ENCODE measurements around the gene SF3B2. TPM values are rescaled to one million over a fixed set of nuclear protein-coding genes. Genes with fewer than 3 reads are reported as not detected.

SF3B2 gene
- total RNA-seq, 2 donors from 2014 or later: 62.5 to 111 TPM

DNA sequence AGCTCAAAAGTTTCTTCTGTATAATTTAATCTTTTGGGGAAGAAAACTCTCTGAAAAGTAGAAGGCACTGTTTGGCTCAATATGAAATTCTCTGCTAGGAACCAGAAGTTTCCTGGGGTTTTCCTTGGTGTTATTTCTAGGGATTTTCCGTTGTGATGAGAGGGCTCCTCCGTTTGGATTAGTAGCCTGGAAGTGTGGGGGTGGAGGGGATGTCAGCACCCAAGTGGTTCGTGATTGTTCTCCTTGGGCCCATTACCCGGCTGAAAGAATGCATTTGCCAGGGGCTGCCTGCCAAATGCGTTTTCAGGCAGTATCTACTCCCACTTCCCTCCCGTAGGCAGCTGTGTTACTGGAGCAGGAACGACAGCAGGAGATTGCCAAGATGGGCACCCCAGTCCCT, 4.3 kb downstream of the SF3B2 start:
- no peaks in the 10 kb centered on the region for H3K9me3 ChIP-seq
- DNase-seq (ENCODE audit: low spot score): no peak
- H3K27ac ChIP-seq: no peak overlapping the region
- H3K4me1 ChIP-seq: peaks cover 0 to 16% of the 10 kb centered on the region in 2 donors
- H3K4me3 ChIP-seq: no peak overlapping the region
- no peak for TF ChIP-seq CTCF (IDR thresholded peaks at IDR 0.05)
- no peaks in the 10 kb centered on the region for H3K27me3 ChIP-seq
- peaks cover 74% of the 10 kb centered on the region for H3K36me3 ChIP-seq

- Histone ChIP-seq H3K36me3 (peaks cover 100% of the 10 kb centered on the region), H3K27me3 (no peaks in the 10 kb centered on the region), H3K4me3 (no peak overlapping the region), H3K4me1 (no peaks in the 10 kb centered on the region), H3K9me3 (no peaks in the 10 kb centered on the region), H3K27ac (no peak overlapping the region)
- no peak for TF ChIP-seq CTCF (IDR thresholded peaks at IDR 0.05)
- DNase-seq (ENCODE audit: low spot score): no peak
Measured at GRCh38 chr11:66059966-66060680, 8.0 kb downstream of the SF3B2 start.

GRCh38 chr11:66061268-66061667, 9.1 kb downstream of the SF3B2 start:
- Histone ChIP-seq H3K9me3 (no peaks in the 10 kb centered on the region), H3K4me1 (no peaks in the 10 kb centered on the region), H3K27me3 (no peaks in the 10 kb centered on the region), H3K36me3 (peaks cover 99% of the 10 kb centered on the region), H3K4me3 (no peak overlapping the region), H3K27ac (no peak overlapping the region)
- TF ChIP-seq CTCF (IDR thresholded peaks at IDR 0.05): no peak
- no peak for DNase-seq (ENCODE audit: low spot score)

DNA sequence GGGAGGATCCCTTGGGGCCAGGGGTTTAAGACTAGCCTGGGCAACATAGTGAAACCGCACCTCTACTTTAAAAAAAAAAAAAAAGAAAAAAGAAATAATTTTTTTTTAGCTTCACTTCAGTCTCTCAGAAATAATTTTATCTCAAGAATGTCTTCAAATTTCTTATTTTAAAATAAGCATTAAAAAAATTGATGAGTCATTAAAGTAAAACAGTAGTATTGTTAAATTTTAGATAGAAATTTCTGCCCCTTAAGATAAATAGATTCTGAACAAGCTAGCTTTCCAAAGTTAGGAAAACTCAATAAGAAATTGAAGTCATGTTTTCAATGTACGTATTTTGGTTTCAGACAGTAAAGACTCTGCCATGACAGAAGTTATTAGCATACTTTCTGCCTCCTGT, 10.2 kb downstream of the SF3B2 start:
- TF ChIP-seq CTCF (IDR thresholded peaks at IDR 0.05): no peak
- H3K36me3 ChIP-seq: peaks cover 97% of the 10 kb centered on the region
- H3K4me3 ChIP-seq: no peak overlapping the region
- H3K4me1 ChIP-seq: peaks cover 0 to under 1% of the 10 kb centered on the region in 2 donors
- DNase-seq (ENCODE audit: low spot score): no peak
- no peaks in the 10 kb centered on the region for H3K27me3 ChIP-seq
- no peak overlapping the region for H3K27ac ChIP-seq
- no peaks in the 10 kb centered on the region for H3K9me3 ChIP-seq

GRCh38 chr11:66063900-66064299, 11.7 kb downstream of the SF3B2 start:
- Histone ChIP-seq H3K4me1 (peaks cover 0 to 15% of the 10 kb centered on the region in 2 donors), H3K9me3 (no peaks in the 10 kb centered on the region), H3K4me3 (no peak overlapping the region), H3K27ac (no peak overlapping the region), H3K36me3 (peaks cover 96% of the 10 kb centered on the region), H3K27me3 (no peaks in the 10 kb centered on the region)
- DNase-seq (ENCODE audit: low spot score): no peak
- no peak for TF ChIP-seq CTCF (IDR thresholded peaks at IDR 0.05)

DNA sequence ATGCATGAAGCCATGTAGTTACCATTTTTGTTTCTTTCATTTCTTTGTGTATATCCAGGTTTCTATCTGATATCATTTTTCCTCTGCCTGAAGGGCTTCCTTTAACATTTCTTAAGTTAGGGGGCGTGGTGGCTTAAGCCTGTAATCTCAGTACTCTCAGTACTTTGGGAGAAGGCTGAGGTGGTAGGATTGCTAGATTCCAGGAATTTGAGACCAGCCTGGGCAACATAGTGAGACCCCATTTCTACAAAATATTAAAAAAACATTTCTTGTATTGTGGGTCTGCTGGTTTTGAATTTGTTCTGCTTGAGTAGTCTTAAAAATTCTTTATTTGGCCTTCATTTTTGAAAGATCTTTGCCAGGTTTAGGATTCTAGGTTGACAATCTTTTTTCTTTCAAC, 12.4 kb downstream of the SF3B2 start:
- peaks cover 0 to 22% of the 10 kb centered on the region in 2 donors for H3K4me1 ChIP-seq
- H3K9me3 ChIP-seq: no peaks in the 10 kb centered on the region
- TF ChIP-seq CTCF (IDR thresholded peaks at IDR 0.05): no peak
- H3K4me3 ChIP-seq: no peak overlapping the region
- H3K36me3 ChIP-seq: peaks cover 90% of the 10 kb centered on the region
- H3K27me3 ChIP-seq: no peaks in the 10 kb centered on the region
- no peak for DNase-seq (ENCODE audit: low spot score)
- H3K27ac ChIP-seq: no peak overlapping the region

Measured in right atrium auricular region (tissue), 2 donors.